ENCODE measurements around the gene CMBL. TPM values are rescaled to one million over a fixed set of nuclear protein-coding genes. Genes with fewer than 3 reads are reported as not detected.
A peak's percentile ranks its signal among the peaks of the same experiment; 100 is the strongest.
"Not testable (repeated sequence)": the region's sequence is repeated elsewhere in the genome, so short reads cannot be mapped to it uniquely, and the experiment has no call there.

The CMBL gene
- 10 to 100 TPM; 11.8 to 20.4 TPM for total RNA-seq
- long read RNA-seq, donor 1, partial matches to known transcripts, result 0 of 4 reads
- long read RNA-seq, donor 1, other reads (novel, unspliced or antisense), result 3 of 4 reads
- long read RNA-seq, donor 2, transcript CMBL-201 (6 exons, 2,335 nt), result major isoform, 21 of 22 reads
- long read RNA-seq, donor 2, partial matches to known transcripts, result 0 of 22 reads
- long read RNA-seq, donor 2, other reads (novel, unspliced or antisense), result 0 of 22 reads

- peak; percentile 86 for DNase-seq (ENCODE audit: low spot score)
- intact Hi-C loops (cut with DNase I), result loop anchor here in 1 of 2 donors (5.0 kb wide), 1 partner anchor 560 kb away; no protein-coding TSS in a partner anchor
Observed at GRCh38 chr5:10307206-10308148, at the start of gene CMBL. TSS of gene CMBL (minus strand) at chr5:10307902. CDS start at chr5:10290762, 17,140 bp downstream.

- intact Hi-C loops (cut with DNase I), result no loop called here
- DNase-seq (ENCODE audit: low spot score), result no peak
Observed at GRCh38 chr5:10355071-10355889, 47.6 kb upstream of the CMBL start.

GRCh38 chr5:10354048-10354872 lies 46.6 kb upstream of the CMBL start:
- no peak for DNase-seq (ENCODE audit: low spot score)
- intact Hi-C loops (cut with DNase I), result no loop called here

GRCh38 chr5:10353241-10354047 lies 45.7 kb upstream of the CMBL start, which contains the start of gene MARCHF6:
TSS of gene MARCHF6 (plus strand) at chr5:10353695. CDS start at chr5:10353899, 204 bp downstream.
- DNase-seq (ENCODE audit: low spot score), result peak; percentile 99
- intact Hi-C loops (cut with DNase I), result no loop called here

- DNase-seq (ENCODE audit: low spot score), result no peak
- intact Hi-C loops (cut with DNase I), result no loop called here
Observed at GRCh38 chr5:10352430-10353240, 44.9 kb upstream of the CMBL start.

GRCh38 chr5:10351919-10352318 lies 44.2 kb upstream of the CMBL start:
- intact Hi-C loops (cut with DNase I), result no loop called here
- no peak for DNase-seq (ENCODE audit: low spot score)

GRCh38 chr5:10351199-10351905 lies 43.6 kb upstream of the CMBL start:
- no peak for DNase-seq (ENCODE audit: low spot score)
- intact Hi-C loops (cut with DNase I), result no loop called here

- DNase-seq (ENCODE audit: low spot score), result no peak
- intact Hi-C loops (cut with DNase I), result no loop called here
Observed at GRCh38 chr5:10348258-10348657, 40.6 kb upstream of the CMBL start.

GRCh38 chr5:10344461-10345106 lies 36.9 kb upstream of the CMBL start:
- DNase-seq (ENCODE audit: low spot score); intact Hi-C loops (cut with DNase I): not testable (repeated sequence)

GRCh38 chr5:10343486-10343885 lies 35.8 kb upstream of the CMBL start:
- intact Hi-C loops (cut with DNase I), result no loop called here
- DNase-seq (ENCODE audit: low spot score), result no peak

GRCh38 chr5:10339958-10340357 lies 32.3 kb upstream of the CMBL start:
- intact Hi-C loops (cut with DNase I), result no loop called here
- no peak for DNase-seq (ENCODE audit: low spot score)

- no peak for DNase-seq (ENCODE audit: low spot score)
- intact Hi-C loops (cut with DNase I), result no loop called here
Observed at GRCh38 chr5:10339058-10339811, 31.5 kb upstream of the CMBL start.

GRCh38 chr5:10338686-10339057 lies 31.0 kb upstream of the CMBL start:
- no peak for DNase-seq (ENCODE audit: low spot score)
- intact Hi-C loops (cut with DNase I), result no loop called here

- intact Hi-C loops (cut with DNase I), result no loop called here
- no peak for DNase-seq (ENCODE audit: low spot score)
Observed at GRCh38 chr5:10337986-10338385, 30.3 kb upstream of the CMBL start.

GRCh38 chr5:10337107-10337506 lies 29.4 kb upstream of the CMBL start:
- no peak for DNase-seq (ENCODE audit: low spot score)

More at GRCh38 chr5:10337107-10337506, 29.4 kb upstream of the CMBL start:
- intact Hi-C loops (cut with DNase I), result no loop called here

Measured in posterior vena cava (tissue), 2 donors.